GM19025 (cell line): ENCODE measurements around the gene FERMT3.

Experiments used
- ATAC-seq: cut with Tn5 transposase; IDR thresholded peaks from one replicate; pipeline ENCODE4 v1.9.1; 2021; ENCODE audit warnings: mild to moderate bottlenecking, low read depth, moderate library complexity; ENCODE audit not compliant: unreplicated experiment

FERMT3 gene

GRCh38 chr11:64185693-64186491 is 20.6 kb upstream of the FERMT3 start, which contains the start of gene STIP1:
TSS of gene STIP1 (plus strand) at chr11:64186171. CDS start at chr11:64186262, 91 bp downstream.
- ATAC-seq = peak; percentile 83

DNA sequence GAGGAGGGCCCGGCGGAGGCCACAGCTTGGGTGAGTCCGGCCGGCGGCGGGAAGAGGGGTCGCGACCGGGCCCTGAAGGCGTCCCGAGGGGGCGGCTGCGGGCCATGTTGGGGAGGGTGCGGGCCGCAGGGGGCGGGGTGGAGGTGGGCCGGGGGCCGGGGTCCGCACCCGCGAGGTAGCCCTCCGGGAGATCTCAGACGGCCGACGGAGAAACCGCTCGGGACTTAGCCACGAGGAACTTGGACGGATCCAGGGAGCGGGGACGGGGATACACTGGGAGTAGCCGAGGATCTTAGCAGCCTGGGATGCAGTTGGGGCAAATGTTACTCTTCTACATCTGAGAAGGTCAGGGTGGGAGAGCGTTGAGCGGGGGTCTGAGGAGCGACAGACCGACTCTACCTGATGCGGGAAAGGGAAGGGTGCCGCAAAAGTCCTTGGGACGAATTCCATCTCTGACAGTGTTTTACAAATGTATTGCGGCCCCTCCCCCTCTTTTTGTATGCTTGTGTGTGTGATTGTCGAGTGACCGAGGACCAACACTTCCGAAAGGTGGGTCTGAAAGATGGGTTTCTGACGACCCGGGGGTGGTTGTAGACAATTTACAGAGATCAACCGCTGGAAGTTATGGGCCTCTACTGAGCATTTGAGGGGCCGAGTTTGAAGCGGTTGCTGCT is 19.9 kb upstream of the FERMT3 start:
- no peak for ATAC-seq

DNA sequence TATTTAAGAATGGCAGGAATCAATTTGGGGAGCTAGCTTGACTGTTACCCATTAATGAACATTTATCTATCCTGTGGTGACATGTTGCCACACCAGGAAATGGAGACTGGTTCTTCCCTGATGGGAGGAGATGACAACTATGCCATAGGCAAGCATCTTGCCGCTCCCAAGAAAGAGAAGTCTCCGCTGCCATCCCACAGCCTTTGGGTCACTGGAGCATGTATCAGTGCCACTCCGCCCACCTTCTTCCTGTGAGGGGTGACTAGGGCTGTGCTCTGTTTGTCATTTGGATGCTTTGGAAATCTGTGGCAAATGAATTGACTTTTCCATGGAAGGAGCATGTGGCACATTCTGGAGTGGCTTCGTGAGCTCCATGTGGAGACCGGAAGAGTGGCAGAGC is 14.1 kb upstream of the FERMT3 start:
- no peak for ATAC-seq

DNA sequence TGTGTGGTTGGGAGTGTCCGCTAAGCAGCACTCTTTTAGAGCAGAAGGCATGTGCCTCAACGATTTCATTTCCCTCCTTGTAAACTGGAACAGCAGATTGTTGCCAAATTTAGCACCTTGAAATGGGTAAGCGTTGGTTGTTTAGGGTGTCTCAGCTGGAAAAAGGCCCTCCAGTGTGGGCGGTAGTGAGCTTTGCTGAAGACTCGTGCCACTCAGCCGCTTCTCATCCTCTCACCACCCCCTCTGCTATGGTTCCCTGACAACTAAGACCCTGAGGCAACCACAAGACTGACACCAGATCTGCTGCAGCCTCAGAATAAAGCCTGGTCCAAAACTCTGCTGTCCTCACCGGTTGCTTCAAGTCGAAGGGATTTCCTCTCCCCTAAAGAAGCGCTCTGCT is 9.9 kb upstream of the FERMT3 start:
- no peak for ATAC-seq

GRCh38 chr11:64198511-64198910 is 8.0 kb upstream of the FERMT3 start:
- ATAC-seq = no peak

- no peak for ATAC-seq
Measured at GRCh38 chr11:64201543-64201942, 5.0 kb upstream of the FERMT3 start.

DNA sequence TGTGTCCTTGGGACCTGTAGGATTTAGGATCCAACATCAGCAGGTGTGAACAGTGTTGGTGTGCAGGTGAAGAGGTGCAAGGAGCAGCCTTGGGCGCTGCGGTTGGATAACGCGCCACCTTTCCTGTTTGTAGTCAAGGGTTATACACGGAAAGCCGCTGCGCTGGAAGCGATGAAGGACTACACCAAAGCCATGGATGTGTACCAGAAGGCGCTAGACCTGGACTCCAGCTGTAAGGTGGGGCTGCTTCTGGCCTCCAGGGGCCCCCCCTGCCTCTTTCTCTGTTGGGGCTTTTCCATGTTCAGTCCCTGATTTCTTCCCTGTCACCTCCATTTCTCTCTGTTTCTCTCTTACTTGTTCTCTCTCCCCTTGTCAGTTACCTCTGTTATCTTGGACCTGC is 3.5 kb upstream of the FERMT3 start:
- ATAC-seq = no peak

- no peak for ATAC-seq
Measured at GRCh38 chr11:64203421-64204079, 3.0 kb upstream of the FERMT3 start.

DNA sequence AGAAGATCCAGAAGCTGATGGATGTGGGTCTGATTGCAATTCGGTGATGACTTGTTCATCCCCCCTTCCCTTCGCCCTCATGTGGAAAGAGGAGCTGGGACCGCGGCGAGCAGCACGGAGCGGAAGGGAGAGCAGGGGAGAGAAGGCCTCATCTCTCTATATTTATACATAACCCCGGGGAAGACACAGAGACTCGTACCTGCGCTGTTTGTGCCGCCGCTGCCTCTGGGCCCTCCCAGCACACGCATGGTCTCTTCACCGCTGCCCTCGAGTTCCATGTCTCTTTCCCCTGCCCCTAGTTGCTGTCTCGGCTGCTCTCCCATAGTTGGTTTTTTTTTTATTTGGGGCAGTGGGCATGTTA is 2.5 kb upstream of the FERMT3 start:
- ATAC-seq = no peak

- ATAC-seq = no peak
Measured at GRCh38 chr11:64204464-64204989, 2.0 kb upstream of the FERMT3 start.

- ATAC-seq = peak; percentile 48
Measured at GRCh38 chr11:64207256-64208085, 950 bp downstream of the FERMT3 start.

- ATAC-seq = no peak
Measured at GRCh38 chr11:64208086-64208795, 1.7 kb downstream of the FERMT3 start.

GRCh38 chr11:64208796-64209562 is 2.5 kb downstream of the FERMT3 start:
- ATAC-seq = no peak

- ATAC-seq = no peak
Measured at GRCh38 chr11:64209563-64209843, 3.0 kb downstream of the FERMT3 start.

DNA sequence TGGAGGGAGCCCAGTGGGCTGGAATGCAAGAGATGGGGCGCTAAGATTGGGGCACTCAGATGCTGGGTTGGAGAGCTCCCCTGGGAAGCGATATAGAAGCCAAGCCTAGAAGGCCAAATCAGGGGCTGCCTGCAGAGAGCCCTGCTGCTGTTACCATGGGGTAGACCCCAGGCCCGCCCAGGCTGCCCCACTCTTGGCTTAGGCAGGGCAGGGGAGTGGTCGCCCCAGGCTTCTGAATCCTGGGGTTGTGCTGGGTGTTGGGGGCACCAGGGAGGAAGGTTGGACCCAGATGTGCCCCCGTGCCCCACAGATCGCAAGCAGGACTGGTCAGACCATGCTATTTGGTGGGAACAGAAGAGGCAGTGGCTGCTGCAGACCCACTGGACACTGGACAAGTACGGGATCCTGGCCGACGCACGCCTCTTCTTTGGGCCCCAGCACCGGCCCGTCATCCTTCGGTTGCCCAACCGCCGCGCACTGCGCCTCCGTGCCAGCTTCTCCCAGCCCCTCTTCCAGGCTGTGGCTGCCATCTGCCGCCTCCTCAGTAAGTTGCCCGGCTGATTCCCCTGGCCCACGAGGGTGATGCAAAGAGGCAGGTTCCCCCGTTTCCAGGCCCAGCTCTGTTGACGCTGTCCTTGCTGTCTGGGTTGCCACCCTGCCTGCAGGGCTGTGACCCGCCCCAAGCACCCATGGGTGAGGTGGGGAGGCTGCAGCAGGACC is 3.9 kb downstream of the FERMT3 start:
- ATAC-seq = no peak

- no peak for ATAC-seq
Measured at GRCh38 chr11:64211181-64211872, 4.8 kb downstream of the FERMT3 start.

GRCh38 chr11:64216879-64217278 is 10.4 kb downstream of the FERMT3 start:
- ATAC-seq = no peak
